OCI-LY7 (cell line): Measurements from ENCODE around the gene CCR3.

ENCODE experiments used
- EZH2phosphoT487 ChIP-seq: fragments of 200-600 bp; sonication (generic); IDR thresholded peaks from 2 replicates; pipeline ENCODE4 v1.6.1; 2018; ENCODE audit warnings: low read depth, borderline replicate concordance, mild to moderate bottlenecking, mixed run types, antibody characterized with exemption, low read length, moderate library complexity, mixed read lengths
- TF ChIP-seq, protein P1 (sequence below): fragments of 200-600 bp; sonication (generic); conservative IDR thresholded peaks from 2 replicates; pipeline ENCODE4 v1.5.1; 2014; ENCODE audit warnings: mild to moderate bottlenecking, antibody characterized with exemption, low read length, moderate library complexity, mixed read lengths

DNA sequence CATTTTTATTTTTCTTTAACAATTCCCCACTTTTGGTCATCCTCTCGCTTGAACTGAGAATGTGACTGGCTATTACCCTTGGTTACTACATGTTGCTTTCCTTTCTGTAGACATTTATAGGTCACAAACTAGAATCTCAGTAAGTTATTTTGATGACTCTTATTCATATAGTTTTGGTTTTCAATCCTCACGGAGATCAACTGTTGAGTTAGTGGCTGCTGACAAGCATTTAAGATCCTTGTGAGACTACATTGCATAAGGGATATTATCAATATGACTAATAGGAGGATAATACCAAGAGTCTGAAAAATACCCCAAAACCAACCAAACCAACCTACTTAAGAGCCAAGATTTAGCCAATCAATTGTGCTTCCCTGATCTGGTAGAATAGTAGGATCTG is 16.3 kb downstream of the CCR3 start:
- TF ChIP-seq, protein P1, sequence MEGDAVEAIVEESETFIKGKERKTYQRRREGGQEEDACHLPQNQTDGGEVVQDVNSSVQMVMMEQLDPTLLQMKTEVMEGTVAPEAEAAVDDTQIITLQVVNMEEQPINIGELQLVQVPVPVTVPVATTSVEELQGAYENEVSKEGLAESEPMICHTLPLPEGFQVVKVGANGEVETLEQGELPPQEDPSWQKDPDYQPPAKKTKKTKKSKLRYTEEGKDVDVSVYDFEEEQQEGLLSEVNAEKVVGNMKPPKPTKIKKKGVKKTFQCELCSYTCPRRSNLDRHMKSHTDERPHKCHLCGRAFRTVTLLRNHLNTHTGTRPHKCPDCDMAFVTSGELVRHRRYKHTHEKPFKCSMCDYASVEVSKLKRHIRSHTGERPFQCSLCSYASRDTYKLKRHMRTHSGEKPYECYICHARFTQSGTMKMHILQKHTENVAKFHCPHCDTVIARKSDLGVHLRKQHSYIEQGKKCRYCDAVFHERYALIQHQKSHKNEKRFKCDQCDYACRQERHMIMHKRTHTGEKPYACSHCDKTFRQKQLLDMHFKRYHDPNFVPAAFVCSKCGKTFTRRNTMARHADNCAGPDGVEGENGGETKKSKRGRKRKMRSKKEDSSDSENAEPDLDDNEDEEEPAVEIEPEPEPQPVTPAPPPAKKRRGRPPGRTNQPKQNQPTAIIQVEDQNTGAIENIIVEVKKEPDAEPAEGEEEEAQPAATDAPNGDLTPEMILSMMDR = no peak
- TF ChIP-seq EZH2phosphoT487 = no peak
